Activated CD8-positive, alpha-beta memory T cell treated with anti-CD3 and anti-CD28 coated beads for 24 hours (primary cell): ENCODE measurements around the gene KIAA0930.
A peak's percentile ranks its signal among the peaks of the same experiment; 100 is the strongest.
"Not testable (repeated sequence)": the region's sequence is repeated elsewhere in the genome, so short reads cannot be mapped to it uniquely, and the experiment has no call there.

Source experiments
- DNase-seq: peaks from one replicate; pipeline ENCODE4 v3.0.0-alpha.2; 2020

The KIAA0930 gene

DNA sequence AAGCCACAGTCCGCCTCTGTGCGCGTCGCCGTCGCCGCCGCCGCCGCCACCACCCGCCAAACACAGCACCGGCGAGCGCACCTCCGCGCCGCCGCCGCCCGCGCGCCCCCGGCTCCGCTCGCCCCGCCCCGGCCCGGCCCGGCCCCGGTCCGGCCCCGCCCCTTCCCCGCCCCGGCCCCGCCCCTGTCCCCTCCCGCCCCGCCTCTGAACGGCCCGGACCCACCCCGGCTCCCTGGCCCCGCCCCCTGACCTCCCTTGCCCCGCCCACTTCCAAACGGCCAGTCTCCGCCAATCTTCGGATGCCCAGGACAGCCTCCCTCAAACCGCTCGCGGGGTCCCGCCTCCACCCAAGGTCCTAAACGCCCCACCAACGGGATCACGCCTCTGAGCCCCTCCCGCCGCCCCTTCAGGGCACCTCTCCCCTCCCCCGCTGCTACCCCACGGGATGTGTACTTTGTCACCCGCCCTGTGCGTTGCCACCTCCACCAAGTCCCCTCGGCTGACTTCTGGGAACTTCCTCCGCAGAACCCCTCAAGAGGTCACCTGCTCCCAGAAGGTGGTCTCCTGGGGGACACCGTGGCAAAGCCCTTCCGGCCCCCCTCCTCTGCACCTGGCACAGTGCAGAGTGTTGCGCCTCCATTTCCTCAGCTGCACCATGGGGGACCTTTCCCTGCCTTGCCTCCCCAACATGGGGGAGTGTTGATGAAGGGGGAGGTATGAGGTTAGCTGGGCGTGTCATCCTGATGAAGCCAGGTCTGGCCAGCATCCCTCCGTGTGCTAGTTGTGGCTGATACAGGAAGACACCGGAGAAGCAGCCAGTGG, at the start of gene KIAA0930:
KIAA0930 (minus strand) TSS at position 85 of the 822 bp plus-strand sequence. CDS start 191 bp downstream, outside the sequence.
- DNase-seq, result peak; percentile 92

DNA sequence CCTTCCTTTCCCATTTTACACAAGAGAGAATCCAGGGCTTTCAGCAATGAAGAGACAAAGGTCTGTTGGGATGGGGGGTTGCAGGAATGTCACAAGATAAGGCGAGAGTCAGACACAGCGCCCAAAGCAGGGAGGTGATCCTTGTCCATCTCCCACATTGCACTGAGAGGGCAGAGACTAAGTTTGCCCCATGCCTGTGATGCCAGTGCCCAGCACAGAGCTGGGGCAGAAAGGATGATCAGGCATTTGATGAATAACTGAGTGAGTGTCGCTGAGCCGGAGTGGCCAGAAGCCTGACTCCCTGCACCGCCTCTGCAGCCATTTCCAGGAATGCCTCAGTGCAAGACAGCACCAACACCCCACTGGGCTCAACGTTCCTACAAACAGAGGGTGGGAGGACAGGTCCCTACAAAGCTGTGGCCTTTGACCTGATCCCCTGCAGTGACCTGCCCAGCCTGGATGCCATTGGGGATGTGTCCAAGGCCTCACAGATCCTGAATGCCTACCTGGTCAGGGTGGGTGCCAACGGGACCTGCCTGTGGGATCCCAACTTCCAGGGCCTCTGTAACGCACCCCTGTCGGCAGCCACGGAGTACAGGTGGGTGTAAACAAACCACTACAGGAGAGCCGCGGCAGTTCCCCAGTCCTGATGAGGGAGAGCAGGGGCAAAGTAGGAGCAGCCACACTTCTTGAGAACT, 46.3 kb upstream of the KIAA0930 start:
- no peak for DNase-seq

DNA sequence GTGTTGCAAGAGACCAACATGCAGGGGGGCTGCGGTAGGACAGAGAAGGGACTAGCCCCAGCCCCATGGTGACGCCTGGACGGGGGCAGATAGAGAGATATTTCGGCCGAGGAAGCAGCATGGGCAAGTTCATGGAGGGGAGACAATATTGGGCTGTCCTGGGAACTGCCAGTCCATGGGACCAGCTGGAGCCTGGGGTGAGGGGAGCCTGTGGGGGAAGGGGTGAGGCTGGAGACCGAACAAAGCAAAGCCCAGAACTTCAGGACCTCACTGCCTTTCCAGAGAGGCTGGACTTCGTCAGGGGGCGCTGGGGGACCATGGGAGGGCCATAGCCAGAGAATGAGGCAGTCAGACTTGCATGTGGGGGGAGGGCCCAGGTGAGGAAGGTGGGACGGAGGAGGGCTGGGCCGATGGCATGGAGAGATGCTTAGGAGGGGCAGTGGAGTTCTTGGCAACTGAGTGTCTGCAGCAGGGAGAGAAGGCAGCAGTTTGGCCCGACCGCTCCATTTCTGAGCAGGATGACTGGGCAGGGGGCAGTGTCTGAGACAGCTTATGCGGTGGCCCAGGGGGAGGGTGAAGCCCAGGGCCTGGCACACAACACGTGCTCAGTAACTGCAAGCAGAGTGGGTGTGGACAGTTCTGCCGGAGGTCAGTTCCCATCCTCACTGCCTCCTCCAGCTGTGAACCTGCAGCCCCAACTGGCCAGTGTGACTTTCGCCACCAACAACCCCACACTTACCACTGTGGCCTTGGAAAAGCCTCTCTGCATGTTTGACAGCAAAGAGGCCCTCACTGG, 44.8 kb upstream of the KIAA0930 start:
- no peak for DNase-seq

DNA sequence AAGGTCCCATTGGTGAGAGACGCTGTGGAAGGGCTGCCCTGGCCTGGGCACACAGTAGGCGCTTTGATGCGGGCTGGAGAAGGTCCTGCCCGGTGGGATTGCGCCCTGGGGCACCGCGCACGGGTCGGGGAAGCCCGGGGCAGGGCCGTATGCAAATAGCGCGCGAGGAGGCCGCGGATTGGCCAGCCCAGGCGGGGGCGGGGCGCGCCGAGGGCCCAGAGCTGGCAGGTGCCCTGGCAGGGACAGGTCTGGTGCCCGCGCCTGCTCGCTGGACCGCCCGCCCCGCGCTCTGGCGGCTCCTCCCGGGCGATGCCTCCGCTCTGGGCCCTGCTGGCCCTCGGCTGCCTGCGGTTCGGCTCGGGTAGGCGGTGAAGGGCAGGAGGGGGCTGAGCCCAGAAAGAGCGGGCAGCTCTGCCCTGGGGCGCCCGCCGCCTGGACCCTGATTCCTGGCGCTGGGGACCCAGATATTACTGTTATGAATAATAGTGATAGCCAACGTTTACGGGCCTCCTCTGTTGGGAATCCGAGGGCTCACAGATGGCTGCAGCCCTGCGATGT, 44.1 kb upstream of the KIAA0930 start, which contains the start of gene UPK3A:
UPK3A (plus strand) TSS at position 245 of the 558 bp plus-strand sequence; CDS start at position 310, 65 bp downstream.
- peak; percentile 81 for DNase-seq

DNA sequence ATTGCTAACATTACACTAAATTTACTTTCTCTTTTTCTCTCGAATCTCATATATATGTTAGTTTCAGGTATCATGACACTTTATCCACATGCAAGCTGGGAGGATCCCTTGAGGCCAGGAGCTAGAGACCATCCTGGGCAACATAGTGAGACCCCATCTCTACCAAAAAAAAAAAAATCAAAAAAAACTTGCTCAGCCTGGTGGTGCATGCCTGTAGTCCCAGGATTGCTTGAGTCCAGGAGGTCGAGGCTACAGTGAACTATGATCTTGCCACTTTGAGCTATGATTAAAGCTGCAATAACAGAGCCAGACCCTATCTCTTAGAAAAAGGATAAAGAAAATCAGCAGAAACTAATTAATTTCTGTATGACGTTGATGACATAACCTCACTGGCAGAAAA, 40.3 kb upstream of the KIAA0930 start:
- DNase-seq, result no peak

DNA sequence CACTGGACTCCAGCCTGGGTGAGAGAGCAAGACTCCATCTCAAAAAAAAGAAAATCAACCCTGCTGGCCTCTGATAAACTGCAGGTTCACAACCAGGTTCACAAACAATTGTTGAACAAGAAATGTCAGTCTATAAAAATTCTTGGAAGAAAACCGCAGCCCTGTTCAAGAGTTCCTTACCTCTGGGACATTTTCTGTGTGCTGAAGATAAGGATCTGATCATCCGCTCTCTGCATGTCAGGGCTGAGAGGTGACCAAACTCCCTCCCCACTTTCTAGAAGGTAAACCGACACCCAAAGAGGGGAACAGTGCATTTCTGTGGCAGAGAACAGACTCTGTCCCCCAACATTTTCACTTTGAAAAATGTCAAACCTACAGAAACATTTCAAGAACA, 39.9 kb upstream of the KIAA0930 start:
- DNase-seq, result no peak

DNA sequence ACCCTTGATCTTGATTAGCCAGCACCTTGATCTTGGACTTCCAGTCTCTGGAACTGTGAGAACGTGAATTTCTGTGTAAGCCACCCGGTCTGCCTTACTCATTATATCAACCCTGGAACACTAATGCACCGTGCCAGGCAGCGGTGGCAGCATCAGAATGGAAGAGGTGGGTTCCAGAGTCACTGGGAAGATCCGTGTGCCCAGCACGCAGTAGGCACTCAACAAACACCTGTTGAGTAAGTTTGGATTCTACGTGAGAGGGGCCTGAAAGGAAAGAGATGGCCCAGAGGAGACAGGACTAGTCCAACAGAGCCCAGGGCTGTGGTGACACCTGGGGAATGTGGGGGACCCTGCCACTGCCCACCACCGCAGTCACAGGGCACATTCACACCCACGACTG, 37.4 kb upstream of the KIAA0930 start:
- no peak for DNase-seq

DNA sequence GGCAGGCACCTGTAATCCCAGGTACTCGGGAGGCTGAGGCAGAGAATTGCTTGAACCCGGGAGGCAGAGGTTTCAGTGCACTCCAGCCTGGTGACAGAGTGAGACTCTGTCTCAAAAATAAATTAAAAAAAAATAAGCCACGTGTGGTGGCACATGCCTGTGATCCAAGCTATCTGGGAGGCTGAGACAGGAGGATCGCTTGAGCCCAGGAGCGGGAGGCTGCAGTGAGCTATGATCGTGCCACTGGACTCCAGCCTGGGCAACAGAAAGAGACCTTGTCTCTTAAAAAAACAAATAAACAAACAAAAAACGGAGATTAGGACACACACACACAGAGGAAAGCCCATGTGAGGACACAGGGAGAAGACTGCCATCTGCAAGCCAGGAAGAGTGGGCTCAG, 37.0 kb upstream of the KIAA0930 start:
- not testable (repeated sequence) for DNase-seq

DNA sequence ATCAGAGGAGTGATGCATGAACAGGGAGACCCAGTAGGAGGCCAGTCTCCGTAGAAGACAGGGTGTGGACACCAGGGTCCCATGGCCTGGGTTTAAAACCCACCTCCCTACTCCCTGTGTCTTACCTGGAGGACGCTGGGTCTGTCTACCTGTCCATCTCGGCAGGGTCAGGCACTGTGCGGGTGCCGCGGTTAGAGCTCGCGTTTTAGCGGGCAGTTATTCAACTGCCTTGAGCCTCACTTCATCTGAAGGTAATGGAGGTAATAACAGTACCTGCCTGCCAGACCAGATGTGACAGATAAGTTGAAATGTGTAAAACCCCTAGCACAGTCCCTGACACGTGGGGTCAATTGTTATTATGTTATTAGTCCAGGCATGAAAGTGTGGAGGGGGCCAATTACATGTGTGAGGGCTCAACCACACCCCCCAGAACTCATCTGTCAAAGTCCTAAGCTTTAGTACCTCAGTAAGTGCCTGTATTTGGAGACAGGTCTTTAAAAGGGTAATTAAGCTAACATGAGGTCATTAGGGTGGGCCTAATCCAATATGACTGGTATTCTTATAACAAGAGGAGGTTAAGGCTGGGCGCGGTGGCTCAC, 35.9 kb upstream of the KIAA0930 start:
- DNase-seq, result no peak

DNA sequence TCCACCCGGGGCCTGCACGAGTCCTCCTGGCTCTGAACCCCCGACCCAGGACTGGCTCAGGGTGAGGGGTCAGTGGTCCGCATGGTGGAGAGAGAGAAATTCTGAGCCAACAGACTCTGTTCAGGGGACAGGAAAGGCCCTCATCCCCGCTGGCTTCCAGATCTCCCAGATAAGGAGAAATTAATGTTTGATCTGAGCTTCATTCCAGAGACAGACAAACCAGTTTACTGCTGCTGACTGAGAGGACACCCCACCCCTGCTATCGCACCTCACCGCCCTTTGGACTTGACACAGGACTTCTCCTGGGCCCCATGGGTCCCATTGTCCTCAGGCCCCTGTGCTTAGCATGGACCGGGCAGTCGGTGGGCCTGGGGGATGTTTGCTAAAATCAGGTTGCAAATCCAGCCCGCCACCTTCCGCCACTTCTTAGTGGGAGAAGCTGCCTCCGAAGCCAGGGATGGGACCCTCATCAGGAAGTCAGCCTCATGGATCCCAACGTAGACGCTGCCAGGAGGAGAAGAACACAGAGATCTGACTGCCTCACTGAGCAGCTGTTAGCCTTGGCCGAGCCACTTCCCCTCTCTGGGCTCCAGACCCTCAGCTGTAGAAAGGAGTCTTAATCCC, 32.9 kb upstream of the KIAA0930 start:
- no peak for DNase-seq

DNA sequence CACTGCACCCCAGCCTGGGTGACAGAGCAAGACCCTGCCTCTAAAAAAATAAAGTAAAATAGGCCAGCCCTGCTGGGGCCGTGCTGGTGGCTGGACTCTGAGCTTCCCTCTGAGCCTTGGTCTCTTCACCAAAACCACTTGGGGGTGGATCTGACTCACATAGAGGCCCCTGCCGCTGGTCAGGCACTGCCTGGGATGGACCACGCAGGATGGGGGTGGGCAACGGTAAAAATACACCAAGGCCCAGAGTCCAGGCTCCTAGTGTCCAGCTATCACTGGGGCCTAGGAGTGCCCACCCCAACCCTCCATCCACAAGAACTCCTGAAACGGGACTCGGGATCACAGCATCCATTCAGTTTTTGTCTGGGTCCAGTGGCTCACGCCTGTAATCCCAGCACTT, 31.8 kb upstream of the KIAA0930 start:
- no peak for DNase-seq

DNA sequence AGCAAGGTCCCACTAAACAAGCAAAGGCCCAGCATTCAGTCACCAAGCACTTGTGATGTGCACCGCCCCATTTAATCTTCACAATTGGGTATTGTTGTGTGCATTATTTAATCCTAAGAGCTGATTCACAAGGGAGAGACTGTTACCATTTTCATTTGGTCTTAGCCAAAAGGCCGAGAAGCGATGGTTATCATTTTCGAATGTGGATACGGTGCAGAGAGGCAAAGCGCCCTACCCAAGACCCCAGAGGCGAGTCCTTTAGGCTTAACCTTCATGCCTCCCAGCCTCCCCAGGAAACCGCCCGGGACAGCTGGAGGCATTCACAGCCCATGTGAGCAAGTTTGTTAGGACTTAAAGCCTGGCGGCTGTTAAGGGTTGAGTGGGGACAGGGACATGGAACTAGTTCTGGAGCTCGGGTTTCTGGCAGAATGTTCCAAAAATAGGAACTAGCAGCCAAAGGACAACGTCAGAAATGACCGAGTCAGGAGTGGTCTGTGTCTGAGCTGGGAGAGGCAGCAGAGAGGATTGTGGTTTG, 31.0 kb upstream of the KIAA0930 start:
- DNase-seq, result no peak

DNA sequence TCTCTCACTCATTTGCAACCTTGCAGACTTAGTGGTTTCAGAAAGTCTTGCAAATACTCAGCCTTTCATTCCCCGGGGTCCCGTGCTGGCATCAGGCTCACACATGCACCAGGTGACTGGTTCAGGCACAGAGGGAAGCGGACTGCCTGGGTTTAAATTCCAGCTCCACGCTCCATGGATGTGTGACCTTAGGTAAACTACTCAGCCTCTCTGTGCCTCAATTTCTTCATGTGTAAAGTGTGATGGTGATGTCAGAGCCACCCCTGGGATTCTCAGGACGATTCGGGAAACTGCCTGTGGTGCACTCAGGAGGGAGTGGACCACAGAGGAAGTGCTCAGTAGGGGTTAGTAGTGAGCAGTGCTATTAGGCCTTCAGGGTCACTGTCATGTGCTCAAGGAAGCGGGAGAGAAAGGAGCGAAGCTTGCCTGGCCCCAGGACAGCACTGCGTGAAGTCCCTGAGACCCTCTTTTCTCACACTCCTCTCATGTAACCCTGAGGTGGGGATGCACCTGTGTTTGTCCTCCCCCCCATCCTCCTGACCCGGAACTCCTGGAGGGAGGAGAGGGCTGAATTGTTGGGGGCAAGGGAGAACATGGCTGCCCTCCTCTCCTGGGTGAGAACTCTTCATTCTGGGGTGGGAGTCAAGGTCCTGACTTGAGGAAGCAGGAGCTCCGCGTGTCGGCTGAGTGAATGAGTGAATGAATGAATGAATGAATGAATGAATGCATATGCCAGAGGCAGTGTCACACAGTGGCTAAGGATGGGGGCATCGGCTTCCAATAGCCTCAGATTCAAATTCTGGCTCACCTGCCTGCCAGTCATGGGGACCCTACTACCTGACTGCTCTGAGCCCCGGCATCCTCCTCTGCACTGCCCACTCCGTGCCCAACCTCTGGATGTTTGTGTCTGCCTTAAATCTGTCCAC, 29.7 kb upstream of the KIAA0930 start:
- no peak for DNase-seq

DNA sequence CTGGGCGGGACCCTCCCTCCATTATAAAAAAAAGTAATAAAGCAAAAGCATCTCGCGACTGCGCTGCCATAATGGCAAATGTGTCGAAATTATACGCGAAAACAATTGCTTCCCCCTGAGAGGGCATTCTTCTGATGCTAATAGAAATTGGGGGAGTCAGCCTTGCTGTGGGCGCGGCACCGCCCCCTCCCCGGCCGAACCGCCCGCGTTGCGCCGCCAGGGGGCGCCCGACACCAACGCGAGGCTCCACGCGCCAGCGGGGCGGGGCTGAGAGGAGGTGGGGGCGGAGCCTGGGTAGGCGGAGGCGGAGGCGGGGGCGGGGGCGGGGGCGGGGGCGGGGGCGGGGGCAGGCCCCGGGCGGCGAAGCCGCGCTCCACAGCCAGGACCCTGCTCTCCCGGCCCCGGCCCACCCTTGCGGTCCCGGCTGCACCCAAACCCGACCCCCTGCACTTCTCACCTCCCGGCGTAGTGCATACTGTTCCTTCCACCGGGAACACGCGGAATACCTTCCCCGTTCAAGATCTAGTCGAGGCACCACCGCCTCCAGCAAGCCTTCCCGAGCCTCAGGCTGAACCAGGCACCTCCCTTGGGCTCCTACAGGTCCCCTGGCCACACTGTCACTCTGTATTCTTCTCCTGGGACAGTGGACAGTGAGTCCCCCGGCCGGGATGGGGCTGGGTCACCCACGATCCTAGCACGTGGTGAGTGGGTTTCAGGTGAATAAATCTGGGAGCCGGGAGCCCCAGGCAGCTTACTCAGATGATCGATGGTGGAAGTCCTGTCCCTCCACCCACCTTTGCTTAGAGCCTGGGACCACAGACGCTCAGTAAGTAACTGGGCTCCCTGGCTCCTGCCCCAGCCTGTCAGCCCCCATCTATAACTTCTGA, 28.5 kb upstream of the KIAA0930 start:
- peak; percentile 95 for DNase-seq

DNA sequence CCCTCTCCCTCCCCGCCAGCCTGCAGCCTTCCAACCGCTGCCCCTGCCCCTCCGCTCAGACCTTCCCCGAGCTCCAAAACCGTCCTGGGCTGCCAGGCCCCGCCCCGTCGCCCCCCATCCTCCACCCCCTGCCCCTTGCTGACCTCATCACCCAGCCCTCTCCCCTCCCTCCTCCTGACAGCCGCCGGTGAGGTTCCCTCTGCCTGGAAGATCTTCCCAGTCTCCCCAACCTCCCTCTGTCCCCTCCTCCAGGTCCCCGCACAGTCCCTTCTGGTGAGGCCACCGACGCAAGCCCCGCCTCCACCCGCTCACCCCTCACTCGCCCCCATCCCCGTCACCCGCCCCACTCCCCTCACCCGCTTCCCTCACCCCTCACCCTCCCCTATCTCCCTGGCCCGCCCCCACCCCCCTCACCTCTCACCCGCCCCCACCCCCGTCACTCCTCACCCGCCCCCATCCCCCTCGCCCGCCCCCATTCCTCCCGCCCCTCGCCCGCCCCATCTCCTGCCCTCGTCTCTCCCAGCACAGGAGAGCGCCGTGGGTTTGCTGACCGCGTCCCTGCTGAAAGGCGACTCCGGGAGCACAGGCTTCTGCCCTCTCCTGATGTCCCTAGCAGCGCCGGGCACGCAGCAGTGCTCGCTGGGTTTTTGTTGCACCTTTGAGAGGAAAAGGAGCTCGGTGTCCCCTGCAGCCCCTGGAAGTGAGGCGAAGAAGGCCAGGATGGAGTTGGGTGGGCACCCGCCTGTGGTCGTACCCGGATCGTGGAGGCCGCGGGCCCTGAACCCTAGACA, 27.7 kb upstream of the KIAA0930 start:
- no peak for DNase-seq

DNA sequence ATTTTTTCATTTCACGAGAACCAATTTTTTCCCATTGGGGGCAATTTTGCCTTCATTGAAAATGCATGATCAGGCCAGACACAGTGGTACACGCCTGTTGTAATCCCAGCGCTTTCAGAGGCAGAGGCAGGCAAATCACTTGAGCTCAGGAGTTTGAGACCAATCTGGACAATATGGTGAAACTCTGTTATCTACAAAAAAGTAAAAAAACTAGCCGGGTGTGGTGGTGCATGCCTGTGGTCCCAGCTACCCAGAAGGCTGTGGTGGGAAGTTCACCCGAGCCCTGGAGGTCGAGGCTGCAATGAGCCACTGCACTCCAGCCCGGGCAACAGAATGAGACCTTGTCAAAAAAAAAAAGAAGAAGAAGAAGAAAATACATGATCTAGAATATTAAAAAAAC, 24.8 kb upstream of the KIAA0930 start:
- DNase-seq, result no peak

DNA sequence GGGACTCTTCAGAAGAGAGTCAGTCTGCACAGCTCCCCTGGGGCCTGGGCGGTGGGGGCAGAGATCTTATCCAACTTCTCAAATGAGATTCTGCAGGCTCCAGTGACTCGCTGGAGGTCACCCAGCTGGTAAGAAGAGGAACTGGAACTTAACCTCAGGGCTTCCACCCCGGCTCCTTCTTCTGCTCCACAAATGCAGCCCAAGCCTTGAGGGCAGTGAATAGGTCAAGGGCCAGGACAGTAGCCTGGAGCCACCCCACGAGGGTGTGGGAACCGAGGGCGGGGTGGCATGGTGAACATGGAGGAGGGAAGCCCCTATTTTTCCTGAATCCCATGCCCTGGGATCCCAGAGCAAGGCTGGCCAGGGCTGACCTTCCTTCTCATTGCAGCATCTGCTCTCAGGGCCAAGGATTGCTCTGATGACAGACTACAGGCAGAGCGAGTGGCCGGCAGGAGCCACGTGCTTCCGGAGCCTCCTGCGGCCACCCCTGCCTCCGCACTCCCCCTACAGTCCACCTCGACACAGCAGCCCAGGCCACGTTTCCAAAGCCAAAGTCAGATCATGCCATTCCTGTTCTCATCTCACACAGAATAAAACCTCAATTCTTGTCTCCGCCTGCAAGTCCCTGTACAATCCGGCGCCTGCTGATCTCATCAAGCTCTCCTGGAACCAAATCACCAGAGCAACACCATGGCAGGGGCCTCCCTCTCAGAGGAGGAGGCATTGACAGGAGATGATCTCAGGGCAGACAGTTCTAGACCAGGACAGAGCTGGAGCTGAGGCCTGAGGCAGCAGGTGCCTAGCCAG, 23.0 kb upstream of the KIAA0930 start:
- no peak for DNase-seq

DNA sequence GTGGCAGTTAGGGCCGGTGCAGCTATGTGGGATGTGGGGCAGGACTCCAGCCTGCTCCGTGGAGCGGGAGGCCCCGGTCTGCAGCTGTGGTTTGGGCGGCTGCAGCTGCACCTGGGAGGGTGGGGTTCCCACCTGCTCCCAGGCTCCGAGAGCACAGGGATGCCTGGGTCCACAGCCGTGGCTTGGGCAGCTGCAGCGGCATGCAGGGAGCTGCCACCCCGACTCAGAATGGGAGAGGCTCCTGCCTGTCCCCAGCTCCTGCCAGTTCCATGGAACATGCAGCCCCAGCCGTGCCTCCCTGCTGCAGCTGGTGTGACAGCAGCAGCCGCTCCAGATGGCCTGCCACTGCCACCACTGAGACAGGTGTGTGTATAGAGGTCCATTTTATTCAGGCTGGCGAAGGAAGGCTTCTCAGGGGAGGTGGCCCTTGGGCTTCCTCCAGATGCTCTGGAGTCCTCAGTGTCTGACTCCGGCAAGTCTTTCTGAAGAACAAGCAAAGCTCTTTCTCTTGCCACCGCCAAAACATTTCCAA, 22.3 kb upstream of the KIAA0930 start:
- DNase-seq, result no peak
